ENCODE measurements around the gene FBN3. TPM values are rescaled to one million over a fixed set of nuclear protein-coding genes. Genes with fewer than 3 reads are reported as not detected.
"Not testable (repeated sequence)": the region's sequence is repeated elsewhere in the genome, so short reads cannot be mapped to it uniquely, and the experiment has no call there.

Gene FBN3
- total and polyA plus RNA-seq, 3 donors from 2014 or later, result 0.62 to 17.8 (median 2.3) TPM

DNA sequence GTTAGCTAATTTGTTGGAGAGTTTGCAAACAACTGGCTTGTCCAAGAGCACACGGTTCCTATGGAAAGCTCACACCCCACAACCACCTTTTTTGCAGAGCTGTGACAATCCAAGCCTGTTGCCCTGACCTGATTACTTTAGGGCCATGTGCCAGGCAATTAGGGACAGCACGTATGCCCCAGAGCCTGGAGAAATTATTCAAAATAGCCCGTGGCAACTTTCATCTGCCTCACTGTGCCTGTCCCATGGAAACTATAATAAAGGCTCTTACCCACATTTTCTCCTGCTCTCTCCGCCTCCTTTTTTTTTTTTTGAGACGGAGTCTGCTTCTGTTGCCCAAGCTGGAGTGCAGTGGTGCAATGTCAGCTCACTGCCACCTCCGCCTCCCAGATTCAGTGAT lies 18.6 kb upstream of the FBN3 start:
- H3K27ac ChIP-seq, result no peak overlapping the region
- no peak for TF ChIP-seq POLR2A (IDR thresholded peaks at IDR 0.05)
- TF ChIP-seq, protein P1, sequence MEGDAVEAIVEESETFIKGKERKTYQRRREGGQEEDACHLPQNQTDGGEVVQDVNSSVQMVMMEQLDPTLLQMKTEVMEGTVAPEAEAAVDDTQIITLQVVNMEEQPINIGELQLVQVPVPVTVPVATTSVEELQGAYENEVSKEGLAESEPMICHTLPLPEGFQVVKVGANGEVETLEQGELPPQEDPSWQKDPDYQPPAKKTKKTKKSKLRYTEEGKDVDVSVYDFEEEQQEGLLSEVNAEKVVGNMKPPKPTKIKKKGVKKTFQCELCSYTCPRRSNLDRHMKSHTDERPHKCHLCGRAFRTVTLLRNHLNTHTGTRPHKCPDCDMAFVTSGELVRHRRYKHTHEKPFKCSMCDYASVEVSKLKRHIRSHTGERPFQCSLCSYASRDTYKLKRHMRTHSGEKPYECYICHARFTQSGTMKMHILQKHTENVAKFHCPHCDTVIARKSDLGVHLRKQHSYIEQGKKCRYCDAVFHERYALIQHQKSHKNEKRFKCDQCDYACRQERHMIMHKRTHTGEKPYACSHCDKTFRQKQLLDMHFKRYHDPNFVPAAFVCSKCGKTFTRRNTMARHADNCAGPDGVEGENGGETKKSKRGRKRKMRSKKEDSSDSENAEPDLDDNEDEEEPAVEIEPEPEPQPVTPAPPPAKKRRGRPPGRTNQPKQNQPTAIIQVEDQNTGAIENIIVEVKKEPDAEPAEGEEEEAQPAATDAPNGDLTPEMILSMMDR (IDR thresholded peaks at IDR 0.05), result no peak
- no peaks in the 10 kb centered on the region for H3K36me3 ChIP-seq (ENCODE audit: low read depth, missing control alignments)
- H3K4me3 ChIP-seq, result no peak overlapping the region
- no peaks in the 10 kb centered on the region for H3K4me1 ChIP-seq
- intact Hi-C loops (cut with DNase I; ENCODE audit: low total_unique reads), result no loop called here
- H3K27me3 ChIP-seq, result no peaks in the 10 kb centered on the region
- 37 to 68% methylated on average over 6 of the region's 6 CpGs for WGBS, 2 donors
- no peak for DNase-seq
- no peaks in the 10 kb centered on the region for H3K9me3 ChIP-seq

DNA sequence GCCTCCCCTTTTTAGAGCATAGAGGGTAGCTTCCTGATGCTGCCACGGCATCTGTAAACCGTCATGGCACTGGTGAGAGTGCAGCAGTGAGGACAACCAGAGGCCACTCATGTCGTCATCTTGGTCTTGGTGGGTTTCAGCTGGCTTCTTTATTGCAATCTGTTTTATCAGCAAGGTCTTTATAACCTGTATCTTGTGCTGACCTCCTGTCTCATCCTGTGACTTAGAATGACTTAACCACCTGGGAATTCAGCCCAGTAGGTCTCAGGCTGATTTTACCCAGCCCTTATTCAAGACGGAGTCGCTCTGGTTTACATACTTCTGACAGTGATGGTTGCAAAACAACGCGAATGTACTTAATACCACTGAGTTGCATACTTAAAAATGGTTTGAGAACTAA lies 14.4 kb upstream of the FBN3 start:
- no peaks in the 10 kb centered on the region for H3K4me1 ChIP-seq
- intact Hi-C loops (cut with DNase I; ENCODE audit: low total_unique reads), result no loop called here
- no peaks in the 10 kb centered on the region for H3K36me3 ChIP-seq (ENCODE audit: low read depth, missing control alignments)
- H3K4me3 ChIP-seq, result no peak overlapping the region
- DNase-seq, result no peak
- no peaks in the 10 kb centered on the region for H3K9me3 ChIP-seq
- no peak overlapping the region for H3K27ac ChIP-seq
- WGBS, 2 donors, result 53 to 57% methylated on average over 7 of the region's 7 CpGs
- TF ChIP-seq, protein P1 (IDR thresholded peaks at IDR 0.05), result no peak
- TF ChIP-seq POLR2A (IDR thresholded peaks at IDR 0.05), result no peak
- H3K27me3 ChIP-seq, result no peaks in the 10 kb centered on the region

DNA sequence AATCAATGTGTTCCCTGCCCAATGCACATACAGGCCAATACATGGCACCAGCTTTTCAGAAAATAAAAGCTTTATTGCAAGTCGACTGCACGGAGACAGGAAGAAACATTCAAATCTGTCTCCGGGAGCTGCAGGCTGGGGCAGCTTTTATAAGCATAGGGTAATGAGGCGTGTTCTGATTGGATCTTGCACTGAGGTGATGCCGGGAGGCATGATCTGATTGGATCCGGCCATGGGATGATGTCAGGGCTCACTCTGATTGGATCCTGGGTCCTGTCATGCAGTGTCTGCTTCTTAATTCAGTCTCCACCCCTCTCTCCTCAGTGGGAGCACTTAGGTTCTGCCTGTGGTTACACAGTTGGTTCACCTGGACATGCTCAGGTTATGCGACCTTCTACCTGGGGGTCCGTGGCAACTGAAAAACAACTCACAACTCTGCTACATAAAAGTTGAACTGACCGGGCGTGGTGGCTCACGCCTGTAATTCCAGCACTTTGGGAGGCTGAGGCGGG lies 11.8 kb upstream of the FBN3 start:
- H3K4me3 ChIP-seq, result no peak overlapping the region
- no peaks in the 10 kb centered on the region for H3K4me1 ChIP-seq
- peak; percentile 73 for DNase-seq
- intact Hi-C loops (cut with DNase I; ENCODE audit: low total_unique reads), result no loop called here
- no peaks in the 10 kb centered on the region for H3K27me3 ChIP-seq
- H3K36me3 ChIP-seq (ENCODE audit: low read depth, missing control alignments), result no peaks in the 10 kb centered on the region
- H3K27ac ChIP-seq, result no peak overlapping the region
- TF ChIP-seq, protein P1 (IDR thresholded peaks at IDR 0.05), result no peak
- TF ChIP-seq POLR2A (IDR thresholded peaks at IDR 0.05), result no peak
- no peaks in the 10 kb centered on the region for H3K9me3 ChIP-seq
- 51 to 61% methylated on average over 10 to 12 of the region's 12 CpGs for WGBS, 2 donors

DNA sequence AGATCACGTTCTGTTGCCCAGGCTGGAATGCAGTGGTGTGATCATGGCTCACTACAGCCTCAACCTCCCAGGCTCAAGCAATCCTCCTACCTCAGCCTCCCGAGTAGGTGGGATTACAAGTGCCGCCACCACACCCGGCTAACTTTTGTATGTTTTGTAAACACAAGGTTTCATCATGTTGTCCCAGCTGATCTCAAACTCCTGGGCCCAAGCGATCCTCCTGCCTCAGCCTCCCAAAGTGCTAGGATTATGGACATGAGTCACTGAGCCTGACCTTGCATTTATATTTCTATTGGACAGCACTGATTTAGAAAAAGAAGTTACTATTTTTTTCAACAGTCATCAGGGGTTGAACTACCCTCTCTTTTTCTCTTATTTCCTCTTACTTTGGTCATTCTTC lies 9.9 kb upstream of the FBN3 start:
- not testable (repeated sequence) for H3K27me3 ChIP-seq; H3K9me3 ChIP-seq; DNase-seq; H3K36me3 ChIP-seq (ENCODE audit: low read depth, missing control alignments); H3K27ac ChIP-seq; H3K4me3 ChIP-seq
- peaks cover 13% of the 10 kb centered on the region for H3K4me1 ChIP-seq
- intact Hi-C loops (cut with DNase I; ENCODE audit: low total_unique reads), result loop anchor here (5.0 kb wide), 1 partner anchor 93 kb away; no protein-coding TSS in a partner anchor
- WGBS, 2 donors, result 86 to 91% methylated on average over 5 of the region's 5 CpGs

DNA sequence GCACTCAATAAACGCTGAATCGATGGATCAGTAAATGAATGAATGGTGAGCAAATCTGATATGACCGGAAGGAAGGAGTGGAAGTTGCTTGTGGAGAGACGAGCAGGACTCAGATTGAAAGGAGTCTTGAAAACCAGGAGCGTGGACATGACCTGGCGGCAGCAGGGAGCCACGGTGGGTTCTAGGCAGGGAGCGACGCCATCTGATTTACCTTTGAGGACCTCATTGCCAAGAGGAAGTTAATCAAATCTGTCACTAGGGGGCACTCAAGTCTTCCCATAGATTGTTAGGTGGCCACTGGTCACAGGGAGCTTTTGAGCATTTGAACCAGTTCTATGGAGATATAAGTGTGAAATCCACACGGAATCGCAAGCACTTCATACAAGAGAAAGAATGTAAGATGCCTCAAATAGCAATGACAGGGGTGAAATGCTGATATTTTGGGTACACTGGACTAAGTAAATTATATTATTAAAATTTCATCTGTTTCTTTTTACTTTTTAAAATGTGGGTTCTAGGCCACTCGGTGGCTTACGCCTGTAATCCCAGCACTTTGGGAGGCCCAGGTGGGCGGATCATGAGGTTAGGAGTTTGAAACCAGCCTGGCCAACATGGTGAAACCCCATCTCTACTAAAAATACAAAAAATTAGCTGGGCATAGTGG lies 9.2 kb upstream of the FBN3 start:
- Histone ChIP-seq H3K36me3 (ENCODE audit: low read depth, missing control alignments) (no peaks in the 10 kb centered on the region), H3K27me3 (no peaks in the 10 kb centered on the region), H3K9me3 (no peaks in the 10 kb centered on the region), H3K4me3 (no peak overlapping the region), H3K4me1 (peaks cover 15% of the 10 kb centered on the region), H3K27ac (no peak overlapping the region)
- intact Hi-C loops (cut with DNase I; ENCODE audit: low total_unique reads), result loop anchor here (5.0 kb wide), 1 partner anchor 94 kb away; no protein-coding TSS in a partner anchor
- 49 to 54% methylated on average over 14 of the region's 14 CpGs for WGBS, 2 donors
- TF ChIP-seq, protein P1 (IDR thresholded peaks at IDR 0.05), result peak; percentile 43 to 74 (median 55)
- TF ChIP-seq POLR2A (IDR thresholded peaks at IDR 0.05), result no peak
- peak; percentile 75 for DNase-seq

All from testis (tissue), 3 donors.